Immature natural killer cell (primary cell): ENCODE measurements around the gene TRAIP. TPM values are rescaled to one million over a fixed set of nuclear protein-coding genes. Genes with fewer than 3 reads are reported as not detected.
"Not testable (repeated sequence)": the region's sequence is repeated elsewhere in the genome, so short reads cannot be mapped to it uniquely, and the experiment has no call there.

Experiments
- DNase-seq, 3 donors: peaks; one replicate each; pipeline ENCODE4 v3.0.0; 2022; ENCODE audit warnings: mixed read lengths in 1 of 3
- H3K27ac Mint-ChIP-seq, 6 donors: one replicate each; pipeline ENCODE4 v1.8.0; 2020; ENCODE audit warnings: mixed read lengths in 6 of 6, mild to moderate bottlenecking in 5 of 6, inconsistent platforms in 4 of 6, moderate library complexity in 3 of 6
- H3K27me3 Mint-ChIP-seq, 3 donors: one replicate each; pipeline ENCODE4 v1.8.0; 2020 to 2021; ENCODE audit warnings: low read depth in 3 of 3, mild to moderate bottlenecking in 3 of 3, mixed read lengths in 3 of 3, moderate library complexity in 3 of 3, inconsistent platforms in 1 of 3
- H3K36me3 Mint-ChIP-seq, 3 donors: one replicate each; pipeline ENCODE4 v1.8.0; 2020; ENCODE audit warnings: mixed read lengths in 3 of 3, inconsistent platforms in 2 of 3, mild to moderate bottlenecking in 2 of 3
- H3K4me1 Mint-ChIP-seq, 2 donors: one replicate each; pipeline ENCODE4 v1.8.0; 2020; ENCODE audit warnings: inconsistent platforms in 2 of 2, mild to moderate bottlenecking in 2 of 2, mixed read lengths in 2 of 2, moderate library complexity in 1 of 2
- H3K4me3 Mint-ChIP-seq, 5 donors: one replicate each; pipeline ENCODE4 v1.8.0; 2020; ENCODE audit warnings: mild to moderate bottlenecking in 5 of 5, mixed read lengths in 5 of 5, inconsistent platforms in 3 of 5, moderate library complexity in 3 of 5
- H3K9me3 Mint-ChIP-seq, 6 donors: one replicate each; pipeline ENCODE4 v1.8.0; 2020; ENCODE audit warnings: mild to moderate bottlenecking in 6 of 6, mixed read lengths in 6 of 6, inconsistent platforms in 4 of 6, moderate library complexity in 3 of 6
- polyA plus RNA-seq, 3 donors: library from polyadenylated mRNA; unstranded; fragments of 300-500 nt; fragmentation: Illumina TruSeq; gene quantifications; one replicate each; pipeline ENCODE4 v1.2.3, GENCODE V29; 2021

The TRAIP gene
- polyA plus RNA-seq, 3 donors from 2014 or later = 1.4 to 1.5 TPM; not detected in 1

DNA sequence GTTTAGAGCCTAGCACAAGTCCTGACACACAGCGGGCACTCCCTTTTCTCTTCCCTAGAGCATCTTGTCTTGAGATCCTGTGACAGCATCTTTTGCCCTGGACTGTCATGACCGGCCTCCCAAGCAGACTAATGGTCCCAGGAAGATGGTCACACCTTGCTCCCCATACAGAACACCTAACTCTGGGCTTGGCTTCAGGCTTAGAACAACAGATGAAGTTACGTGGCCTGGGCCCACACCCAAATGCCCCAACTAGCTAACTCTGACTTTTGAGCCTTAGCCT lies 69.2 kb downstream of the TRAIP start:
- no peak for DNase-seq
- H3K36me3 Mint-ChIP-seq = peaks cover 0 to 6% (median 0%) of the 10 kb centered on the region in 3 donors

GRCh38 chr3:49786357-49787181 lies 69.8 kb downstream of the TRAIP start, which contains the start of gene IP6K1:
TSS of gene IP6K1 (minus strand) at chr3:49786542. CDS start at chr3:49748040, 38,502 bp downstream.
- H3K9me3 Mint-ChIP-seq = no peaks in the 10 kb centered on the region
- peak; percentile 99 to 100 (median 100) for DNase-seq
- H3K27me3 Mint-ChIP-seq = peaks cover 0 to 10% (median 10%) of the 10 kb centered on the region in 3 donors
- H3K27ac Mint-ChIP-seq = peak within 1 kb of the TSS; percentile 96 to 99 (median 98)
- H3K4me3 Mint-ChIP-seq = peak within 1 kb of the TSS; percentile 91 to 94 (median 93)
- peaks cover 26 to 35% of the 10 kb centered on the region in 2 donors for H3K4me1 Mint-ChIP-seq
- H3K36me3 Mint-ChIP-seq = peaks cover 0 to 6% (median 0%) of the 10 kb centered on the region in 3 donors

More for the DNA sequence above, 69.2 kb downstream of the TRAIP start:
- Mint-ChIP-seq H3K27ac (peak overlapping the region; percentile 96 to 99 (median 98)), H3K4me3 (peak overlapping the region; percentile 91 to 94 (median 93)), H3K9me3 (no peaks in the 10 kb centered on the region), H3K4me1 (peaks cover 26 to 33% of the 10 kb centered on the region in 2 donors), H3K27me3 (peaks cover 0 to 10% (median 10%) of the 10 kb centered on the region in 3 donors)

- DNase-seq = no peak
- H3K27me3 Mint-ChIP-seq = peaks cover 0 to 10% (median 10%) of the 10 kb centered on the region in 3 donors
- H3K4me3 Mint-ChIP-seq = peak overlapping the region; percentile 91 to 94 (median 93)
- H3K4me1 Mint-ChIP-seq = peaks cover 31 to 43% of the 10 kb centered on the region in 2 donors
- peak overlapping the region; percentile 89 to 99 (median 94) for H3K27ac Mint-ChIP-seq
- H3K9me3 Mint-ChIP-seq = no peaks in the 10 kb centered on the region
- peaks cover 0 to 12% (median 0%) of the 10 kb centered on the region in 3 donors for H3K36me3 Mint-ChIP-seq
Measured at GRCh38 chr3:49785565-49786356, 70.6 kb downstream of the TRAIP start.

DNA sequence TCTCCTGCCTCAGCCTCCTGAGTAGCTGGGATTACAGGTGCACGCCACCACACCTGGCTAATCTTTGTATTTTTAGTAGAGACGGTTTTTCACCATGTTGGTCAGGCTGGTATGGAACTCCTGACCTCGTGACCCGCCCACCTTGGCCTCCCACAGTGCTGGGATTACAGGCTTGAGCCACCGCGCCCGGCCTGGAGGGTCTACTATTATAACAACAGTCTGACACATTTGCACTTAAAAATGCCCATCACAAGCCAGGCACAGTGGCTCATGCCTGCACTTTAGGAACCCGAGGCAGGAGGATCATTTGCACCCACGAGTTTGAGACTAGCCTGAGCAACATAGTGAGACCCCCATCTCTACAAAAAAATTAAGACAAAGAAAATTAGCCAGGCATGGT lies 74.1 kb downstream of the TRAIP start:
- Mint-ChIP-seq H3K27me3 (peaks cover 2 to 11% (median 4%) of the 10 kb centered on the region in 3 donors), H3K36me3 (peaks cover 0 to 12% (median 3%) of the 10 kb centered on the region in 3 donors), H3K4me1 (peaks cover 48 to 62% of the 10 kb centered on the region in 2 donors)
- H3K4me3 Mint-ChIP-seq, DNase-seq, H3K27ac Mint-ChIP-seq, H3K9me3 Mint-ChIP-seq: not testable (repeated sequence)

GRCh38 chr3:49781415-49782199 lies 74.8 kb downstream of the TRAIP start:
- no peak for DNase-seq
- H3K27me3 Mint-ChIP-seq = peaks cover 2 to 6% (median 2%) of the 10 kb centered on the region in 3 donors
- peaks cover 44 to 59% of the 10 kb centered on the region in 2 donors for H3K4me1 Mint-ChIP-seq
- peak overlapping the region in 2 of 6 donors; percentile 4 to 24 for H3K27ac Mint-ChIP-seq
- peaks cover 0 to 12% (median 3%) of the 10 kb centered on the region in 3 donors for H3K36me3 Mint-ChIP-seq
- no peaks in the 10 kb centered on the region for H3K9me3 Mint-ChIP-seq
- no peak overlapping the region for H3K4me3 Mint-ChIP-seq

DNA sequence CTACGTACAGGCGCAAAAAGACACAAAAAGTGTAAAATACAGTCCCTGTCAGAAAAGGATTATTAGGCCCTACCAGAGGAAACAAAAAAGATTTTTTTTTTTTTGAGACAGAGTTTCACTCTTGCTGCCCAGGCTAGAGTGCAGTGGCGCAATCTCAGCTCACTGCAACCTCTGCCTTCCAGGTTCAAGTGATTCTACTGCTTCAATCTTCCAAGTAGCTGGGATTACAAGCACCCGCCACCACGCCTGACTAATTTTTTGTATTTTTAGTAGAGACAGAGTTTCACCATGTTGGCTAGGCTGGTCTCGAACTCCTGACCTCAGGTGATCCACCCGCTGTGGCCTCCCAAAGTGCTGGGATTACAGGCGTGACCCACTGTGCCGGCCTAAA lies 75.4 kb downstream of the TRAIP start:
- peaks cover 43 to 59% of the 10 kb centered on the region in 2 donors for H3K4me1 Mint-ChIP-seq
- H3K27me3 Mint-ChIP-seq, H3K9me3 Mint-ChIP-seq, H3K4me3 Mint-ChIP-seq, DNase-seq: not testable (repeated sequence)
- peak overlapping the region in 1 of 6 donors; percentile 28 for H3K27ac Mint-ChIP-seq
- H3K36me3 Mint-ChIP-seq = peaks cover 0 to 12% (median 3%) of the 10 kb centered on the region in 3 donors

- no peaks in the 10 kb centered on the region for H3K9me3 Mint-ChIP-seq
- peaks cover 0 to 9% (median 3%) of the 10 kb centered on the region in 3 donors for H3K36me3 Mint-ChIP-seq
- DNase-seq = no peak
- peaks cover 39 to 59% of the 10 kb centered on the region in 2 donors for H3K4me1 Mint-ChIP-seq
- H3K27ac Mint-ChIP-seq = peak overlapping the region in 4 of 6 donors; percentile 6 to 57 (median 24)
- H3K27me3 Mint-ChIP-seq = peaks cover 0 to 4% (median 2%) of the 10 kb centered on the region in 3 donors
- no peak overlapping the region for H3K4me3 Mint-ChIP-seq
Measured at GRCh38 chr3:49780080-49780974, 76.0 kb downstream of the TRAIP start.

DNA sequence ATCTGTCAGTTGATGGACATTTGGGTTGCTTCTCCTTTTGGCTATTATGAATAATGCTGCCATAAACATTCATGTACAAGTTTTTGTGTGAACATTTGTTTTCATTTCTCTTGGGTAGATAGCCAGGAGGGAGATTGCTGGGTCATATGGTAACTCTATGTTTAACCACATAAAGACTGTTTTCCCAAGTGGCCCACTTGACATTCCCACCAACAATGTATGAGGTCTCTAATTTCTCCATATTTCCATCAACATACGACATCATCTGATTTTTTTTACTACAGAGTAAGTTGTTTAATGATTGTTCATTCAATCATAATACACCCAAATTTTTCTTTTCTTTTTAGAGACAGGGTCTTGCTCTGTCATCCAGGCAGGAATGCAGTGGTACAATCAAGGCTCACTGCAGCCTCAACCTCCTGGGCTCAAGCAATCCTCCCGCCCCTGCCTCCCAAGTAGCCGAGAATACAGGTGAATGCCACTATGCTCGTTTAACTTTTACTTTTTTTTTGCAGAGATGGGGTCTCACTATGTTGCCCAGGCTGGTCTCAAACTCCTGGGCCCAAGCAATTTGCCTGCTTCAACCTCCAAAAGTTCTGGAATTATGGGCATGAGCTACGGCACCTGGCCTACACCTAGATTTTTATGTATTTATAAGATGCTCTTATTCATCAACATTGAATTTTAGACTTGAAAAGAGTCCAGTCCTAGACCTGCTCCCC lies 76.8 kb downstream of the TRAIP start:
- peaks cover 39 to 60% of the 10 kb centered on the region in 2 donors for H3K4me1 Mint-ChIP-seq

More for the DNA sequence above, 76.8 kb downstream of the TRAIP start:
- peaks cover 0 to 4% (median 2%) of the 10 kb centered on the region in 3 donors for H3K27me3 Mint-ChIP-seq
- peaks cover 0 to 9% (median 3%) of the 10 kb centered on the region in 3 donors for H3K36me3 Mint-ChIP-seq
- H3K4me3 Mint-ChIP-seq = no peak overlapping the region
- H3K27ac Mint-ChIP-seq = peak overlapping the region in 2 of 6 donors; percentile 21 to 57
- DNase-seq = no peak
- no peaks in the 10 kb centered on the region for H3K9me3 Mint-ChIP-seq

Other genes starting within 250 kb of the TRAIP start
- gene APEH, start 182.2 kb downstream of the TRAIP start, polyA plus RNA-seq = 100 to 1,000 TPM in 2 of 3 donors, 10 to 100 TPM in 1; 88.0 to 130 (median 121) TPM
- 1 to 10 TPM in 1 of 3 donors, under 1 TPM in 1, not detected in 1; 0.19 to 1.3 TPM for gene MST1, start 167.1 kb downstream of the TRAIP start, polyA plus RNA-seq
- gene RNF123, start 167.0 kb downstream of the TRAIP start, polyA plus RNA-seq = 10 to 100 TPM in 2 of 3 donors, 1 to 10 TPM in 1; 2.6 to 27.1 (median 11.8) TPM
- gene AMIGO3, start 136.9 kb downstream of the TRAIP start, polyA plus RNA-seq = 1 to 10 TPM in 2 of 3 donors, not detected in 1; 1.5 to 1.7 TPM
- gene GMPPB, start 132.6 kb downstream of the TRAIP start, polyA plus RNA-seq = 10 to 100 TPM; 13.5 to 35.2 (median 32.5) TPM
- gene IP6K1, start 70.0 kb downstream of the TRAIP start, polyA plus RNA-seq = 10 to 100 TPM; 18.2 to 43.6 (median 23.7) TPM
- not detected for gene CDHR4, start 56.7 kb downstream of the TRAIP start, polyA plus RNA-seq
- gene INKA1, start 53.3 kb downstream of the TRAIP start, polyA plus RNA-seq = 1 to 10 TPM in 1 of 3 donors, not detected in 2; 1.2 TPM
- 10 to 100 TPM; 28.5 to 72.6 (median 54.7) TPM for gene UBA7, start 42.6 kb downstream of the TRAIP start, polyA plus RNA-seq
- not detected for gene CAMKV, start 13.3 kb upstream of the TRAIP start, polyA plus RNA-seq
- 1 to 10 TPM in 1 of 3 donors, under 1 TPM in 1, not detected in 1; 0.68 to 1.1 TPM for gene MST1R, start 47.3 kb upstream of the TRAIP start, polyA plus RNA-seq
- gene MON1A, start 73.2 kb upstream of the TRAIP start, polyA plus RNA-seq = 10 to 100 TPM; 11.5 to 24.0 (median 12.1) TPM
- gene RBM6, start 83.6 kb upstream of the TRAIP start, polyA plus RNA-seq = 10 to 100 TPM in 2 of 3 donors, 1 to 10 TPM in 1; 7.5 to 39.7 (median 19.2) TPM
- 10 to 100 TPM; 15.5 to 40.7 (median 21.4) TPM for gene RBM5, start 232.4 kb upstream of the TRAIP start, polyA plus RNA-seq